WTC11 (cell line): Measurements from ENCODE around the gene CRTC3. TPM values are rescaled to one million over a fixed set of nuclear protein-coding genes. Genes with fewer than 3 reads are reported as not detected.

Experiments used
- ATAC-seq: fragments of 200-7000 bp; cut with Tn5 transposase; 2 replicates; pipeline ENCODE4 v1.10.0; 2021; ENCODE audit warnings: mild to moderate bottlenecking, moderate library complexity
- CTCF ChIA-PET: fragments of 300-600 bp; sonication (Branson Sonifier 250); formaldehyde crosslinking; loops from one replicate; lab custom pipeline; 2021; ENCODE audit warnings: antibody characterized with exemption; lab: Charles Lee
- POLR2A ChIA-PET: fragments of 350-600 bp; sonication (Branson Sonifier 250); formaldehyde crosslinking; loops from one replicate; lab custom pipeline; 2021; ENCODE audit warnings: antibody characterized with exemption; lab: Charles Lee
- DNase-seq: peaks from one replicate; pipeline ENCODE4 v3.0.0; 2021; ENCODE audit warnings: low spot score
- H3K27ac Mint-ChIP-seq: 2 replicates; pipeline ENCODE4 v1.8.0; 2021; ENCODE audit warnings: mixed read lengths
- H3K27me3 Mint-ChIP-seq: 2 replicates; pipeline ENCODE4 v1.8.0; 2021; ENCODE audit warnings: low read depth, mild to moderate bottlenecking, moderate library complexity, mixed read lengths
- H3K36me3 Mint-ChIP-seq: 2 replicates; pipeline ENCODE4 v1.8.0; 2021; ENCODE audit warnings: mixed read lengths
- H3K4me1 Mint-ChIP-seq: 2 replicates; pipeline ENCODE4 v1.8.0; 2022; ENCODE audit warnings: mixed read lengths
- H3K4me3 Mint-ChIP-seq: 2 replicates; pipeline ENCODE4 v1.8.0; 2021; ENCODE audit warnings: mild to moderate bottlenecking, moderate library complexity, mixed read lengths
- H3K9me3 Mint-ChIP-seq: 2 replicates; pipeline ENCODE4 v1.8.0; 2021; ENCODE audit warnings: mixed read lengths
- ATF3 ChIP-seq: sonication (generic); formaldehyde crosslinking; conservative IDR thresholded peaks from 2 replicates; pipeline ENCODE4 v1.8.1; 2022; ENCODE audit warnings: mild to moderate bottlenecking, missing genetic modification reagents
- FOXP4 ChIP-seq: sonication (generic); formaldehyde crosslinking; IDR thresholded peaks from 2 replicates; pipeline ENCODE4 v1.8.0; 2022; ENCODE audit warnings: mild to moderate bottlenecking, missing genetic modification reagents
- GABPB1 ChIP-seq: sonication (generic); formaldehyde crosslinking; IDR thresholded peaks from 2 replicates; pipeline ENCODE4 v1.8.1; 2023; ENCODE audit warnings: mild to moderate bottlenecking, missing genetic modification reagents
- MLX ChIP-seq: sonication (generic); formaldehyde crosslinking; IDR thresholded peaks from 2 replicates; pipeline ENCODE4 v1.8.1; 2023; ENCODE audit warnings: mild to moderate bottlenecking, missing genetic modification reagents, moderate library complexity
- NFATC4 ChIP-seq: fragments of 250-450 bp; sonication (Bioruptor Pico); IDR thresholded peaks from 2 replicates; pipeline ENCODE4 v1.9.0; 2021; ENCODE audit warnings: mild to moderate bottlenecking
- SMAD3 ChIP-seq: sonication (generic); formaldehyde crosslinking; IDR thresholded peaks from 2 replicates; pipeline ENCODE4 v1.8.0; 2022; ENCODE audit warnings: missing genetic modification reagents, mild to moderate bottlenecking, borderline replicate concordance
- TCF7 ChIP-seq: sonication (generic); formaldehyde crosslinking; IDR thresholded peaks from 2 replicates; pipeline ENCODE4 v1.8.0; 2022; ENCODE audit warnings: mild to moderate bottlenecking, low read depth, missing genetic modification reagents, moderate library complexity
- USF1 ChIP-seq: sonication (generic); formaldehyde crosslinking; IDR thresholded peaks from 2 replicates; pipeline ENCODE4 v1.8.0; 2022; ENCODE audit warnings: mild to moderate bottlenecking, missing genetic modification reagents
- ZBTB21 ChIP-seq: sonication (generic); formaldehyde crosslinking; IDR thresholded peaks from 2 replicates; pipeline ENCODE4 v1.8.1; 2023; ENCODE audit warnings: mild to moderate bottlenecking, missing genetic modification reagents, borderline replicate concordance
- ZNF138 ChIP-seq: sonication (generic); formaldehyde crosslinking; conservative IDR thresholded peaks from 2 replicates; pipeline ENCODE4 v1.8.1; 2022; ENCODE audit warnings: mild to moderate bottlenecking, moderate library complexity, missing genetic modification reagents
- ZNF423 ChIP-seq: fragments of 250-450 bp; sonication (Bioruptor Pico); IDR thresholded peaks from 2 replicates; pipeline ENCODE4 v2.1.2; 2022; ENCODE audit warnings: mild to moderate bottlenecking, moderate library complexity
- total RNA-seq: library from RNA; stranded (reverse); gene quantifications from 3 replicates; pipeline ENCODE4 v1.2.3, GENCODE V29; 2021
- TF ChIP-seq, protein P1 (sequence below): sonication (generic); formaldehyde crosslinking; IDR thresholded peaks from 2 replicates; pipeline ENCODE4 v1.8.0; 2023; ENCODE audit warnings: missing genetic modification reagents
- TF ChIP-seq, protein P2 (sequence below): sonication (generic); formaldehyde crosslinking; IDR thresholded peaks from 2 replicates; pipeline ENCODE4 v1.8.0; 2022; ENCODE audit warnings: mild to moderate bottlenecking, missing genetic modification reagents
- TF ChIP-seq, protein P3 (sequence below): fragments of 200-600 bp; IDR thresholded peaks from 2 replicates; pipeline ENCODE4 v1.8.0; 2022; ENCODE audit warnings: antibody characterized with exemption
- TF ChIP-seq, protein P4 (sequence below): fragments of 250-450 bp; sonication (Bioruptor Pico); conservative IDR thresholded peaks from 2 replicates; pipeline ENCODE4 v1.9.0; 2021; ENCODE audit warnings: mild to moderate bottlenecking
- TF ChIP-seq, protein P5 (sequence below): sonication (generic); formaldehyde crosslinking; conservative IDR thresholded peaks from 2 replicates; pipeline ENCODE4 v1.8.1; 2023; ENCODE audit warnings: mild to moderate bottlenecking, low read depth, missing genetic modification reagents, moderate library complexity
- TF ChIP-seq, protein P6 (sequence below): sonication (generic); formaldehyde crosslinking; IDR thresholded peaks from 2 replicates; pipeline ENCODE4 v1.8.1; 2022; ENCODE audit warnings: missing genetic modification reagents, borderline replicate concordance

Gene CRTC3
- total RNA-seq, 1 experiment from 2014 or later = 8.4 TPM

GRCh38 chr15:90620379-90621067 lies 90.8 kb downstream of the CRTC3 start:
- DNase-seq = no peak
- TF ChIP-seq MLX (CRISPR knock-in tag) = no peak
- TF ChIP-seq, protein P1, sequence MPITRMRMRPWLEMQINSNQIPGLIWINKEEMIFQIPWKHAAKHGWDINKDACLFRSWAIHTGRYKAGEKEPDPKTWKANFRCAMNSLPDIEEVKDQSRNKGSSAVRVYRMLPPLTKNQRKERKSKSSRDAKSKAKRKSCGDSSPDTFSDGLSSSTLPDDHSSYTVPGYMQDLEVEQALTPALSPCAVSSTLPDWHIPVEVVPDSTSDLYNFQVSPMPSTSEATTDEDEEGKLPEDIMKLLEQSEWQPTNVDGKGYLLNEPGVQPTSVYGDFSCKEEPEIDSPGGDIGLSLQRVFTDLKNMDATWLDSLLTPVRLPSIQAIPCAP (CRISPR knock-in tag) = no peak
- no peak for TF ChIP-seq ATF3 (CRISPR knock-in tag)
- no peak for TF ChIP-seq ZNF138 (CRISPR knock-in tag)
- H3K27me3 Mint-ChIP-seq = no peaks in the 10 kb centered on the region
- no peak for ATAC-seq
- H3K9me3 Mint-ChIP-seq = no peaks in the 10 kb centered on the region
- ChIA-PET POLR2A (no interaction called here), CTCF (interaction anchor here (0.6 to 2.5 kb wide), 3 partner anchors 27 to 300 kb away, joined by 3 to 8 read pairs (median 3); no protein-coding TSS in a partner anchor)
- H3K4me1 Mint-ChIP-seq = peaks cover 11% of the 10 kb centered on the region
- no peaks in the 10 kb centered on the region for H3K36me3 Mint-ChIP-seq
- H3K27ac Mint-ChIP-seq = no peak overlapping the region
- no peak overlapping the region for H3K4me3 Mint-ChIP-seq

GRCh38 chr15:90623854-90624253 lies 94.1 kb downstream of the CRTC3 start:
- Mint-ChIP-seq H3K36me3 (no peaks in the 10 kb centered on the region), H3K27ac (no peak overlapping the region), H3K9me3 (no peaks in the 10 kb centered on the region), H3K4me3 (no peak overlapping the region), H3K4me1 (no peaks in the 10 kb centered on the region), H3K27me3 (no peaks in the 10 kb centered on the region)
- no peak for TF ChIP-seq ZNF423
- no peak for TF ChIP-seq FOXP4 (CRISPR knock-in tag)
- TF ChIP-seq, protein P2, sequence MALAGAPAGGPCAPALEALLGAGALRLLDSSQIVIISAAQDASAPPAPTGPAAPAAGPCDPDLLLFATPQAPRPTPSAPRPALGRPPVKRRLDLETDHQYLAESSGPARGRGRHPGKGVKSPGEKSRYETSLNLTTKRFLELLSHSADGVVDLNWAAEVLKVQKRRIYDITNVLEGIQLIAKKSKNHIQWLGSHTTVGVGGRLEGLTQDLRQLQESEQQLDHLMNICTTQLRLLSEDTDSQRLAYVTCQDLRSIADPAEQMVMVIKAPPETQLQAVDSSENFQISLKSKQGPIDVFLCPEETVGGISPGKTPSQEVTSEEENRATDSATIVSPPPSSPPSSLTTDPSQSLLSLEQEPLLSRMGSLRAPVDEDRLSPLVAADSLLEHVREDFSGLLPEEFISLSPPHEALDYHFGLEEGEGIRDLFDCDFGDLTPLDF (CRISPR knock-in tag) = no peak
- no peak for TF ChIP-seq GABPB1 (CRISPR knock-in tag)
- TF ChIP-seq, protein P3, sequence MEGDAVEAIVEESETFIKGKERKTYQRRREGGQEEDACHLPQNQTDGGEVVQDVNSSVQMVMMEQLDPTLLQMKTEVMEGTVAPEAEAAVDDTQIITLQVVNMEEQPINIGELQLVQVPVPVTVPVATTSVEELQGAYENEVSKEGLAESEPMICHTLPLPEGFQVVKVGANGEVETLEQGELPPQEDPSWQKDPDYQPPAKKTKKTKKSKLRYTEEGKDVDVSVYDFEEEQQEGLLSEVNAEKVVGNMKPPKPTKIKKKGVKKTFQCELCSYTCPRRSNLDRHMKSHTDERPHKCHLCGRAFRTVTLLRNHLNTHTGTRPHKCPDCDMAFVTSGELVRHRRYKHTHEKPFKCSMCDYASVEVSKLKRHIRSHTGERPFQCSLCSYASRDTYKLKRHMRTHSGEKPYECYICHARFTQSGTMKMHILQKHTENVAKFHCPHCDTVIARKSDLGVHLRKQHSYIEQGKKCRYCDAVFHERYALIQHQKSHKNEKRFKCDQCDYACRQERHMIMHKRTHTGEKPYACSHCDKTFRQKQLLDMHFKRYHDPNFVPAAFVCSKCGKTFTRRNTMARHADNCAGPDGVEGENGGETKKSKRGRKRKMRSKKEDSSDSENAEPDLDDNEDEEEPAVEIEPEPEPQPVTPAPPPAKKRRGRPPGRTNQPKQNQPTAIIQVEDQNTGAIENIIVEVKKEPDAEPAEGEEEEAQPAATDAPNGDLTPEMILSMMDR = no peak
- no peak for TF ChIP-seq TCF7 (CRISPR knock-in tag)
- TF ChIP-seq MLX (CRISPR knock-in tag) = no peak
- TF ChIP-seq SMAD3 (CRISPR knock-in tag) = no peak
- TF ChIP-seq USF1 (CRISPR knock-in tag) = no peak
- TF ChIP-seq NFATC4 = no peak
- TF ChIP-seq, protein P4, sequence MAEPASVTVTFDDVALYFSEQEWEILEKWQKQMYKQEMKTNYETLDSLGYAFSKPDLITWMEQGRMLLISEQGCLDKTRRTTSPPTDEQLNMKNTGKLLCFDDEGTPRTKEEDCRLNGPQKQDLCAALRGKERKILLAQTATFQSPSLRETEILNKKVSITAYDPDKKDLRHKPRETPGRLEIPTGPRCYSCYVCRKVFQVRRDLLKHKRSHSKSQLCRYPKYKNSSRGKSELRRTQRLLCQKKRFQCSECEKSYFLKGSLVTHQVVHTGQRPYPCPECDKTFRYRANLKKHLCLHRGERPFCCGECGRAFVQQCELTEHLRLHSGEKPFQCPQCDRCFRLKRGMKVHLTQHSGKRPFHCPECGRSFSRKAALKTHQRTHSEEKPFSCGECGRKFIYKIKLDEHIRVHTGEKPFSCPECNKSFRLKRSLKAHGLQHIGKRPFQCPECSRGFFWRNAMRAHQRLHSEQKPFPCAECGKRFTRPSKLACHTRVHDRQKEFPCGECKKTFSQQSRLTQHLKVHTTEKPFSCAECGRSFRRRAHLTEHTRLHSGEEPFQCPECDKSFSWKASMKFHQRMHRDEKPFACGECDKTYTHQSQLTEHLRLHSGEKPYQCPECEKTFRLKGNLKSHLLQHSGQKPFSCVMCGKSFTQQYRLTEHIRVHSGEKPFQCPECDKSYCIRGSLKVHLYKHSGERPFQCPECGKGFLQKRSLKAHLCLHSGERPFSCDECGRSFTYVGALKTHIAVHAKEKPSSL (CRISPR knock-in tag) = no peak
- no peak for TF ChIP-seq ZBTB21
- TF ChIP-seq, protein P5, sequence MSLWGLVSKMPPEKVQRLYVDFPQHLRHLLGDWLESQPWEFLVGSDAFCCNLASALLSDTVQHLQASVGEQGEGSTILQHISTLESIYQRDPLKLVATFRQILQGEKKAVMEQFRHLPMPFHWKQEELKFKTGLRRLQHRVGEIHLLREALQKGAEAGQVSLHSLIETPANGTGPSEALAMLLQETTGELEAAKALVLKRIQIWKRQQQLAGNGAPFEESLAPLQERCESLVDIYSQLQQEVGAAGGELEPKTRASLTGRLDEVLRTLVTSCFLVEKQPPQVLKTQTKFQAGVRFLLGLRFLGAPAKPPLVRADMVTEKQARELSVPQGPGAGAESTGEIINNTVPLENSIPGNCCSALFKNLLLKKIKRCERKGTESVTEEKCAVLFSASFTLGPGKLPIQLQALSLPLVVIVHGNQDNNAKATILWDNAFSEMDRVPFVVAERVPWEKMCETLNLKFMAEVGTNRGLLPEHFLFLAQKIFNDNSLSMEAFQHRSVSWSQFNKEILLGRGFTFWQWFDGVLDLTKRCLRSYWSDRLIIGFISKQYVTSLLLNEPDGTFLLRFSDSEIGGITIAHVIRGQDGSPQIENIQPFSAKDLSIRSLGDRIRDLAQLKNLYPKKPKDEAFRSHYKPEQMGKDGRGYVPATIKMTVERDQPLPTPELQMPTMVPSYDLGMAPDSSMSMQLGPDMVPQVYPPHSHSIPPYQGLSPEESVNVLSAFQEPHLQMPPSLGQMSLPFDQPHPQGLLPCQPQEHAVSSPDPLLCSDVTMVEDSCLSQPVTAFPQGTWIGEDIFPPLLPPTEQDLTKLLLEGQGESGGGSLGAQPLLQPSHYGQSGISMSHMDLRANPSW = no peak
- TF ChIP-seq, protein P6, sequence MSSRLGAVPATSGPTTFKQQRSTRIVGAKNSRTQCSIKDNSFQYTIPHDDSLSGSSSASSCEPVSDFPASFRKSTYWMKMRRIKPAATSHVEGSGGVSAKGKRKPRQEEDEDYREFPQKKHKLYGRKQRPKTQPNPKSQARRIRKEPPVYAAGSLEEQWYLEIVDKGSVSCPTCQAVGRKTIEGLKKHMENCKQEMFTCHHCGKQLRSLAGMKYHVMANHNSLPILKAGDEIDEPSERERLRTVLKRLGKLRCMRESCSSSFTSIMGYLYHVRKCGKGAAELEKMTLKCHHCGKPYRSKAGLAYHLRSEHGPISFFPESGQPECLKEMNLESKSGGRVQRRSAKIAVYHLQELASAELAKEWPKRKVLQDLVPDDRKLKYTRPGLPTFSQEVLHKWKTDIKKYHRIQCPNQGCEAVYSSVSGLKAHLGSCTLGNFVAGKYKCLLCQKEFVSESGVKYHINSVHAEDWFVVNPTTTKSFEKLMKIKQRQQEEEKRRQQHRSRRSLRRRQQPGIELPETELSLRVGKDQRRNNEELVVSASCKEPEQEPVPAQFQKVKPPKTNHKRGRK = no peak
- ChIA-PET POLR2A (interaction anchor here (0.5 to 0.6 kb wide), 2 partner anchors 123 to 490 kb away, joined by 4 read pairs; no protein-coding TSS in a partner anchor), CTCF (interaction anchor here (1.9 kb wide), 1 partner anchor 24 kb away, joined by 6 read pairs; no protein-coding TSS in a partner anchor)
- ATAC-seq (no peak; the same call in 1 of the 2 replicates), DNase-seq (no peak)
